GM18508 (cell line): ENCODE data around the gene RABGGTA.
"Not testable (repeated sequence)": the region's sequence is repeated elsewhere in the genome, so short reads cannot be mapped to it uniquely, and the experiment has no call there.

Experiments
- ATAC-seq: cut with Tn5 transposase; IDR thresholded peaks from one replicate; pipeline ENCODE4 v1.9.1; 2021; ENCODE audit warnings: moderate number of reproducible peaks; ENCODE audit not compliant: insufficient read depth, unreplicated experiment

Gene RABGGTA

GRCh38 chr14:24245350-24245749 is 26.0 kb downstream of the RABGGTA start:
- not testable (repeated sequence) for ATAC-seq

DNA sequence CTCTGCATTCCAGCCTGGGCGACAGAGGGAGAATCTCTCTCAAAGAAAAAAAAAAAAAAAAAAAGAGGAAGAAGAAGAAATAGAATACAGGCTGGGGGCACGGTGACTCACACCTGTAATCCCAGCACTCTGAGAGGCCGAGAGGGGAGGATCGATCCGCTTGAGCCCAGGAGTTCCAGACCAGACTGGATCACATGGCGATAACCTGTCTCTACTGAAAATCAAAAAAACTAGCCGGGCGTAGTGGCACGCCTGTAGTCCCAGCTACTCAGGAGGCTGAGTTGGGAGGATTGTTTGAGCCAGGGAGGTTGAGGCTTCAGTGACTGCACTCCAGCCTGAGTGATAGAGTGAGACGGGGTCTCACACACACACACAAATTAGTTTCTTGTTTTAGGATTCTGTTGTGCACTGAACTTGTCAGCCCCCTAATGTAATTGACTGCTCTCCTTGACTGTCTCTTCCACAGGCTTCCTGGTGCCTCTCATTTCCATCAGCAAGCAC is 28.0 kb downstream of the RABGGTA start:
- ATAC-seq, result no peak

GRCh38 chr14:24241829-24242443 is 29.5 kb downstream of the RABGGTA start:
- peak; percentile 44 for ATAC-seq

- no peak for ATAC-seq
Observed at GRCh38 chr14:24240110-24240918, 31.1 kb downstream of the RABGGTA start.

DNA sequence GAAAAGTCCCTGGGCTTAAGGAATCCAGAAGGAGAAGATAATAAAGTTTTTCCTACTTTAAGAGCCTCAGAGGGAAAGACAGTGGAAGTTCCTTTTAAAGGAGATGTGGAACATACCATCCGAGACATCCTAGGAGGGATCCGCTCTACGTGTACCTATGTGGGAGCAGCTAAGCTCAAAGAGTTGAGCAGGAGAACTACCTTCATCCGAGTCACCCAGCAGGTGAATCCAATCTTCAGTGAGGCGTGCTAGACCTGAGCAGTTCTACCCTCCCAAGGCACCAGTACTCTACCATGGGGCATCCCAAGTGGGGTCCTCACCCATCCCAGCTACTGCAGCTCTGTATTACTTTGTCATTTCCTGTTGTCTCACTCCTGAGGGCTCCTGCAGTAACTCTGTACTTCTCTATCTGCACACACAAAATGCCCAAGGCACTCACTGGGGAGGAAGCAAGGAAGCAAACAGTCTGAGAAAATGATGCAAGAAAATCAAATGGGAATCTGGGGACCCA is 32.8 kb downstream of the RABGGTA start:
- ATAC-seq, result no peak

DNA sequence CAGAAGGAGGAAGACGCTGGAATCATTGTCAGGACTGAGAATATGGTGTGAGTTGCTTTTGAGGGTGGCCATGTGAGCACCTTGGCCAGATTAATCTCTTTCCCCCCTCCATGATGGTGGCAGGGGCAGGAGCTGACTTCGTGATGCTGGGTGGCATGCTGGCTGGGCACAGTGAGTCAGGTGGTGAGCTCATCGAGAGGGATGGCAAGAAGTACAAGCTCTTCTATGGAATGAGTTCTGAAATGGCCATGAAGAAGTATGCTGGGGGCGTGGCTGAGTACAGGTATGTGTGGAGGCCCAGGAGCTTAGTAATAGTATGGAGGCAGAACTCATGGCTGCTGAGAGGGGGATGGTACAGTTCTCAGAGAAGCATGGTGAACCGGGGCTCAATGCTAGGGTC is 33.3 kb downstream of the RABGGTA start:
- no peak for ATAC-seq

- ATAC-seq, result no peak
Observed at GRCh38 chr14:24237463-24237955, 33.9 kb downstream of the RABGGTA start.

DNA sequence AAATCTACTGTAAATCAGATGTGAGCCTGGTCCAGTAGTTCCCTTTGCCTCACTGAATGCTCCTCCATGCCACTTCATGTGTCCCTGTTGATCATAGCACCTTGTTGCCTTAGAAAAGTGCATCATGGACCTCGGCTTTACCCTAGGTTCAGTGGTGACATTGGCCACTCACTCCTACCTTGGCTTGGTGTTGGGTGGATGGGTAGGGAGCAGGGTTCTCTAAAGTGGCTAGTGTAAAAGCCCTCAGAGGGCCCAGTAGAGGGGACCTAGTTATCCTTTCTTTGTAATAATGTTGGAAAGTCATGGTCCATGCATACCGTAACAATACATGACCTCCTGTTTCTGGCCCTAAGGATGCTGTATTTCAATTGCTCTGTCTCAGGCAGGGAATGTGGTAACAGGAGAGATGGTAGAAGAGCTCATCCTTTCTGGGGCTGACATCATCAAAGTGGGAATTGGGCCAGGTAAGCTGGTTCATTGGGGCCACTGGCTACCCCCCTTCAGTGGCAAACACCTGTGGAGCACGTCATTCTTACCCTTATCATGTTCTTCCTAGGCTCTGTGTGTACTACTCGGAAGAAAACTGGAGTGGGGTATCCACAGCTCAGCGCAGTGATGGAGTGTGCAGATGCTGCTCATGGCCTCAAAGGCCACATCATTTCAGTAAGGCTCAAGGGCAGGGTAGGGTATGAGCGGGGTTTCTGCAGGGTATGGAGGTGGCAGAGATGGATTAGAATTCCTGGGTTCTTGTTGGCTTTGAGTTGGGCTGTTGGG is 34.5 kb downstream of the RABGGTA start:
- no peak for ATAC-seq

GRCh38 chr14:24235804-24236688 is 35.4 kb downstream of the RABGGTA start:
- no peak for ATAC-seq

DNA sequence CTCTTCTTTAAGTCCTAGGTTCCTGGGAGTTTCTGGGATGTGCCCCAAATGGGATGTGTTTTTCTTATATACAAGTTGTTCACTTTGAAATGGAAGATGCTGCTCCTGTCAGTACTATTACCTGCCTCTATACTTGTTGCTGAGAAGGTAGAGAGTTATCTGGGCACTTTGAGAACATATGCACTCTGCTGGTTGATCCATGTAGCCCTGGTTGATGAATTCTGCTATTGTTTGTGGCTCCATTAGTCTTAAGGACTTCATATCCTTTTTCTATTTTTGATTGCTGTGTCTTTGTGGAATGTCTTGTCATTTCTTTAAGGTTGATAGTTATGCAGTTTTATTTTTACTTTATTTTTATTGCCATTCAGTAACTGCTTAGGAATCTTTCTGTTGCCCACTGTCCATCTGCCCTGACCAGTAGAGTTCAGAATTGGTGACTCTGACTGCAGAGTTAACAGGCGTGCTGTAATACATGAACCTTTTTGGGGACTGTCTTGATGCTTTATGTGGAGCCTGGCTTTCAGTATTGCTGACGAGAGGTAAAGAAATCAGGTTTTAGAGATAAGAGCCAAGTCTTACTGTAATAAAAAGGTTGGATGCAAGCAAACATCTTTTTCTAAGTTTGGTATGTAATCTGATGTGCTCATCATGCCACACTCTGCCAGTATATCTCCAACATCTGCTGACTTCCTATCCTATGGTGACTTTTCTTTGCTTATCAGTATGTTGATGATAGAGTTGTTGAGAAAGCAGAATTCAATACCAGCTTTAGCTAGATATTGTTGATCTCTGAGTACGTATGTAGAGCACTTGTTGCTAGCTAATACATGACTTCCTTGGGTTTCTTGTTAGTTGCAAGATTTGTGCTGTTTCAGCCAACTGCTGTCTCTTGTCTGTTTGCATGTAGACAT is 37.0 kb downstream of the RABGGTA start:
- no peak for ATAC-seq

DNA sequence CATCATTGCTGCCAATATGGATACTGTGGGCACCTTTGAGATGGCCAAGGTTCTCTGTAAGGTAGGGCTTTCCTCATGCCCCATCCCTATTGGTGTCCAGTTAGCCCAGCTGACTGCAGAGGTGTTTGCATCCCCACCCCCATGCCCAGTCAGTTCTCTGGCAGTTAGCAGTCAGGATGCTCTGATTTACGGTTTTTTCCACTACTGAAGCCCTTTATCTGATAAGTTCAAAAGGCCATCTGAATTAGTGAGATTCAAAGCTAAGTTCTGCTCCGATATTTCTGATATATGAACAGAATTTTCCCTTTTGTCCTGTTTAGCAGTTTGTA is 37.9 kb downstream of the RABGGTA start:
- ATAC-seq, result no peak

DNA sequence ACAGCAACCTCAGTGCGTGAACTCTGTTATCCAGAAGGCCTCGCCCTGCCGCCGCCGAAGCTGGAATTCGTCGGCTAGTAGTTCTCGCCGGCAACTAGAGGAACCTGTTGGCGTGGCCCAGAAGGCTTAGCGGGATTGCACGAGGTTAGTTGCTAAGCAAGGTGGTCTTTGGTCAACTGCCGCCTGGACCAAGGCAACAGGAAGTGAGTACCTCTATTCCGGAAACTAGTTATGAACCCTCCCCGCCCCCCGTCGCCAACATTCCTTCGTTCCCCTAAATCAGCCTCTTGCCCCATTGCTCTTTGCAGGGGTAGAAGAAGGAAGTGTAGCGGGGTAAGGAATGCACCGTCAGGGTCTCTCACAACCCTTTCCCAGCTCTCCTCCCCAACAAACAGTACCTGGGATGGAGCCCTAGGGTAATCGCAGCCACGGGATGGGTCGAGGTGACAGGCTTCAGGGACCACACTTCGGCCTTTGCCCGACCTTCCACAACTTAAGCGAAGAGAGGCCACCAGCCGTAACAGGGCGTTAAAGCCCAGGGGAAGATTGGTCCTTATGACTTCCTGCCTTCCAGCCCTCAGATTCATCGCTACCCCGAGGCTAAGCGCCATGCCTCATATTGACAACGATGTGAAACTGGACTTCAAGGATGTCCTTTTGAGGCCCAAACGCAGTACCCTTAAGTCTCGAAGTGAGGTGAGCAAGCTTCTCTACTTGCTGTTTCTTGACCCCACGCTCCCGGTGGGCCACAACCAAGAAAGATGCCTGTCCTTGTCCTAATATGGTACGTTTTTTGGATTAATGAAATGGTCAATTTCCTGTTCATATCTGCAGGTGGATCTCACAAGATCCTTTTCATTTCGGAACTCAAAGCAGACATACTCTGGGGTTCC is 38.5 kb downstream of the RABGGTA start, which contains the start of gene GMPR2:
GMPR2 (plus strand) TSS at position 285 of the 893 bp plus-strand sequence; CDS start at position 610, 325 bp downstream.
- no peak for ATAC-seq

GRCh38 chr14:24232121-24232644 is 39.2 kb downstream of the RABGGTA start, which contains the start of gene NEDD8:
TSS of gene NEDD8 (minus strand) at chr14:24232367. CDS start at chr14:24232267, 100 bp downstream.
- no peak for ATAC-seq

GRCh38 chr14:24231263-24232120 is 39.9 kb downstream of the RABGGTA start:
- ATAC-seq, result no peak

DNA sequence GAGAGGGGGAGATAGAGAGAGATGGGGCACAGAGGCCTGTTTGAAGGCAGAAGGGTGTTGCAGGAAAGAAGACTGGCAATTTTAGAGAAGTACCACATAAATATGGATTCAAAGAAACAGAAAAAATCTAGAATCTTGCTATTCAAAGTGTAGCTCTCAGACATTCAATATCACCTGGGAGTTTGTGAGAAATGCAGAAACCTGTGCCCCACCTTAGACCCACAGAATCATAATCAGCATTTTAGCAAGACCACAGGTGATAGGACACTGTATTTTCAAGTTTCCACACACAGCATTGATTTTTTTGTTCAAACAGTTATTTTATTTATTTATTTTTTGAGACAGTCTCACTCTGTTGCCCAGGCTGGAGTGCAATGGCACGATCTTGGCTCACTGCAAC is 42.5 kb downstream of the RABGGTA start:
- no peak for ATAC-seq

GRCh38 chr14:24226473-24226872 is 44.9 kb downstream of the RABGGTA start:
- ATAC-seq, result no peak
